Skeletal muscle satellite cell (primary cell): ENCODE results near the gene RPS10.
A peak's percentile ranks its signal among the peaks of the same experiment; 100 is the strongest.

Source experiments
- H3K27me3 ChIP-seq: 2 replicates; pipeline ENCODE4 v1.7.0; 2013; ENCODE audit warnings: low read length; ENCODE audit not compliant: control insufficient read depth, insufficient read depth
- H3K36me3 ChIP-seq: 2 replicates; pipeline ENCODE4 v1.7.0; 2013; ENCODE audit warnings: mild to moderate bottlenecking, control low read depth, low read length; ENCODE audit not compliant: insufficient read depth
- H3K4me1 ChIP-seq: 2 replicates; pipeline ENCODE4 v1.7.0; 2013; ENCODE audit warnings: low read length; ENCODE audit not compliant: control insufficient read depth, insufficient read depth
- H3K4me2 ChIP-seq: 2 replicates; pipeline ENCODE4 v1.7.0; 2013; ENCODE audit warnings: mild to moderate bottlenecking, low read length
- H3K4me3 ChIP-seq: 2 replicates; pipeline ENCODE4 v1.7.0; 2013; ENCODE audit warnings: low read length
- H3K9ac ChIP-seq: 2 replicates; pipeline ENCODE4 v1.7.0; 2013; ENCODE audit warnings: mild to moderate bottlenecking, low read depth, low read length, moderate library complexity
- H3K9me3 ChIP-seq: replicated peaks from 2 replicates; pipeline ENCODE4 v1.7.0; 2013; ENCODE audit warnings: mild to moderate bottlenecking, control low read depth, low read length

Gene RPS10

GRCh38 chr6:34391473-34391785 lies 34.4 kb downstream of the RPS10 start:
- H3K4me1 ChIP-seq: peaks cover 15% of the 10 kb centered on the region
- H3K36me3 ChIP-seq: no peaks in the 10 kb centered on the region
- H3K9ac ChIP-seq: peak overlapping the region; percentile 89

GRCh38 chr6:34390531-34391472 lies 35.1 kb downstream of the RPS10 start:
- peak overlapping the region; percentile 89 for H3K9ac ChIP-seq
- H3K4me1 ChIP-seq: peaks cover 22% of the 10 kb centered on the region
- peak overlapping the region; percentile 88 for H3K4me2 ChIP-seq
- H3K4me3 ChIP-seq: peak overlapping the region; percentile 92
- H3K9me3 ChIP-seq: no peaks in the 10 kb centered on the region
- H3K27me3 ChIP-seq: no peaks in the 10 kb centered on the region
- no peaks in the 10 kb centered on the region for H3K36me3 ChIP-seq

More at GRCh38 chr6:34391473-34391785, 34.4 kb downstream of the RPS10 start:
- peak overlapping the region; percentile 92 for H3K4me3 ChIP-seq
- H3K9me3 ChIP-seq: no peaks in the 10 kb centered on the region
- H3K27me3 ChIP-seq: no peaks in the 10 kb centered on the region
- H3K4me2 ChIP-seq: peak overlapping the region; percentile 88

GRCh38 chr6:34389034-34389433 lies 36.8 kb downstream of the RPS10 start:
- Histone ChIP-seq H3K27me3 (no peaks in the 10 kb centered on the region), H3K4me3 (no peak overlapping the region), H3K4me2 (no peak overlapping the region), H3K4me1 (peaks cover 31% of the 10 kb centered on the region), H3K9me3 (no peaks in the 10 kb centered on the region), H3K36me3 (no peaks in the 10 kb centered on the region), H3K9ac (no peak overlapping the region)

GRCh38 chr6:34388421-34388820 lies 37.4 kb downstream of the RPS10 start:
- H3K36me3 ChIP-seq: no peaks in the 10 kb centered on the region
- no peak overlapping the region for H3K4me3 ChIP-seq
- H3K4me2 ChIP-seq: no peak overlapping the region
- no peaks in the 10 kb centered on the region for H3K9me3 ChIP-seq
- H3K4me1 ChIP-seq: peaks cover 38% of the 10 kb centered on the region
- H3K27me3 ChIP-seq: no peaks in the 10 kb centered on the region
- H3K9ac ChIP-seq: no peak overlapping the region

GRCh38 chr6:34386316-34387137 lies 39.3 kb downstream of the RPS10 start:
- Histone ChIP-seq H3K36me3 (no peaks in the 10 kb centered on the region), H3K4me2 (no peak overlapping the region), H3K9ac (no peak overlapping the region), H3K4me3 (no peak overlapping the region), H3K4me1 (peaks cover 40% of the 10 kb centered on the region), H3K9me3 (no peaks in the 10 kb centered on the region), H3K27me3 (no peaks in the 10 kb centered on the region)

- H3K27me3 ChIP-seq: no peaks in the 10 kb centered on the region
- H3K4me2 ChIP-seq: no peak overlapping the region
- no peaks in the 10 kb centered on the region for H3K36me3 ChIP-seq
- no peak overlapping the region for H3K4me3 ChIP-seq
- H3K4me1 ChIP-seq: peaks cover 45% of the 10 kb centered on the region
- no peak overlapping the region for H3K9ac ChIP-seq
- H3K9me3 ChIP-seq: no peaks in the 10 kb centered on the region
Measured at GRCh38 chr6:34385793-34386195, 40.1 kb downstream of the RPS10 start.

- H3K4me3 ChIP-seq: no peak overlapping the region
- no peaks in the 10 kb centered on the region for H3K27me3 ChIP-seq
Measured at GRCh38 chr6:34384321-34385153, 41.3 kb downstream of the RPS10 start.

GRCh38 chr6:34383656-34384320 lies 42.1 kb downstream of the RPS10 start:
- H3K27me3 ChIP-seq: no peaks in the 10 kb centered on the region
- no peak overlapping the region for H3K4me3 ChIP-seq
- H3K4me1 ChIP-seq: peaks cover 41% of the 10 kb centered on the region
- no peak overlapping the region for H3K9ac ChIP-seq
- no peaks in the 10 kb centered on the region for H3K9me3 ChIP-seq
- H3K4me2 ChIP-seq: no peak overlapping the region
- no peaks in the 10 kb centered on the region for H3K36me3 ChIP-seq

More at GRCh38 chr6:34384321-34385153, 41.3 kb downstream of the RPS10 start:
- peaks cover 41% of the 10 kb centered on the region for H3K4me1 ChIP-seq
- no peak overlapping the region for H3K4me2 ChIP-seq
- no peaks in the 10 kb centered on the region for H3K36me3 ChIP-seq
- H3K9ac ChIP-seq: no peak overlapping the region
- no peaks in the 10 kb centered on the region for H3K9me3 ChIP-seq

- no peak overlapping the region for H3K4me3 ChIP-seq
- no peak overlapping the region for H3K4me2 ChIP-seq
- no peak overlapping the region for H3K9ac ChIP-seq
- H3K9me3 ChIP-seq: no peaks in the 10 kb centered on the region
- no peaks in the 10 kb centered on the region for H3K27me3 ChIP-seq
- no peaks in the 10 kb centered on the region for H3K36me3 ChIP-seq
- peaks cover 46% of the 10 kb centered on the region for H3K4me1 ChIP-seq
Measured at GRCh38 chr6:34383161-34383631, 42.7 kb downstream of the RPS10 start.

GRCh38 chr6:34381081-34381480 lies 44.8 kb downstream of the RPS10 start:
- no peak overlapping the region for H3K4me3 ChIP-seq
- H3K36me3 ChIP-seq: no peaks in the 10 kb centered on the region
- H3K4me2 ChIP-seq: no peak overlapping the region
- no peak overlapping the region for H3K9ac ChIP-seq
- H3K9me3 ChIP-seq: no peaks in the 10 kb centered on the region
- peaks cover 41% of the 10 kb centered on the region for H3K4me1 ChIP-seq
- H3K27me3 ChIP-seq: no peaks in the 10 kb centered on the region
